OCI-LY7 (cell line): ENCODE data around the gene CCNB3. TPM values are rescaled to one million over a fixed set of nuclear protein-coding genes. Genes with fewer than 3 reads are reported as not detected.

Source experiments
- BruUV-seq: library from RNA; stranded (reverse); fragments of 400-500 nt; replicated peaks from 2 replicates; lab custom pipeline; 2021; lab: Mats Ljungman, UMichigan
- CTCF ChIA-PET: fragments of 300-600 bp; sonication (Branson Sonifier 250); formaldehyde crosslinking; loops from one replicate; lab custom pipeline; 2022; ENCODE audit warnings: antibody characterized with exemption; ENCODE audit not compliant: unreplicated experiment; lab: Charles Lee
- POLR2A ChIA-PET: fragments of 300-600 bp; sonication (Branson Sonifier 250); formaldehyde crosslinking; loops from one replicate; lab custom pipeline; 2022; ENCODE audit warnings: antibody characterized with exemption; lab: Charles Lee
- DNase-seq: peaks from one replicate; pipeline ENCODE4 v3.0.0-alpha.2; 2015; ENCODE audit warnings: low spot score
- H2AFZ ChIP-seq: fragments of 200-600 bp; sonication (generic), shearing (Covaris generic); 2 replicates; pipeline ENCODE4 v1.6.1; 2014; ENCODE audit warnings: mild to moderate bottlenecking, antibody characterized with exemption, low read length, moderate library complexity
- H3K27ac ChIP-seq: fragments of 200-600 bp; sonication (generic); 2 replicates; pipeline ENCODE4 v1.5.1; 2014; ENCODE audit warnings: mixed run types, low read depth, mild to moderate bottlenecking, moderate library complexity, low read length, inconsistent platforms; ENCODE audit not compliant: poor library complexity, severe bottlenecking
- H3K36me3 ChIP-seq: fragments of 200-600 bp; sonication (generic); 2 replicates; pipeline ENCODE4 v1.6.1; 2014; ENCODE audit warnings: mild to moderate bottlenecking, antibody characterized with exemption, low read length, moderate library complexity, mixed read lengths; ENCODE audit not compliant: insufficient read depth
- H3K4me1 ChIP-seq: fragments of 200-600 bp; sonication (generic); 2 replicates; pipeline ENCODE4 v1.5.1; 2014; ENCODE audit warnings: mild to moderate bottlenecking, low read length; ENCODE audit not compliant: insufficient read depth, poor library complexity, severe bottlenecking
- H3K4me2 ChIP-seq: fragments of 200-600 bp; sonication (generic); 2 replicates; pipeline ENCODE4 v1.6.1; 2014; ENCODE audit warnings: mild to moderate bottlenecking, low read length
- H3K4me3 ChIP-seq: fragments of 200-600 bp; sonication (generic); 2 replicates; pipeline ENCODE4 v1.5.1; 2014; ENCODE audit warnings: mild to moderate bottlenecking, low read depth, low read length; ENCODE audit not compliant: poor library complexity, severe bottlenecking
- H3K79me2 ChIP-seq: fragments of 200-600 bp; sonication (generic); 2 replicates; pipeline ENCODE4 v1.6.1; 2016; ENCODE audit warnings: low read depth, mild to moderate bottlenecking, low read length, moderate library complexity, mixed read lengths; ENCODE audit not compliant: insufficient read depth
- H3K9me2 ChIP-seq: fragments of 200-600 bp; sonication (generic); 2 replicates; pipeline ENCODE4 v1.6.1; 2016; ENCODE audit warnings: mild to moderate bottlenecking, low read length, mixed read lengths; ENCODE audit not compliant: insufficient read depth
- H3K9me3 ChIP-seq: fragments of 200-600 bp; sonication (generic); 2 replicates; pipeline ENCODE4 v1.6.1; 2014; ENCODE audit warnings: mild to moderate bottlenecking, mixed run types, low read length, mixed read lengths
- H4K20me1 ChIP-seq: fragments of 200-600 bp; sonication (generic); 2 replicates; pipeline ENCODE4 v1.6.1; 2014; ENCODE audit warnings: mild to moderate bottlenecking, antibody characterized with exemption, low read length, moderate library complexity, mixed read lengths; ENCODE audit not compliant: insufficient read depth
- EZH2phosphoT487 ChIP-seq: fragments of 200-600 bp; sonication (generic); IDR thresholded peaks from 2 replicates; pipeline ENCODE4 v1.6.1; 2018; ENCODE audit warnings: low read depth, borderline replicate concordance, mild to moderate bottlenecking, mixed run types, antibody characterized with exemption, low read length, moderate library complexity, mixed read lengths
- intact Hi-C: fragments of 100-400 bp; cut with micrococcal nuclease; formaldehyde crosslinking; loops from one replicate; pipeline ENCODE4 v1.10.0; 2022; ENCODE audit not compliant: unreplicated experiment
- total RNA-seq, 2 experiments: library from RNA; depleted of rRNA in 1 of 2; stranded (reverse); fragments of >200 nt in 1 of 2; shearing (Covaris generic) in 1 of 2; gene quantifications; 2 replicates each; pipeline ENCODE4 v1.2.3, GENCODE V29; 2014 to 2022
- TF ChIP-seq, protein P1 (sequence below): fragments of 200-600 bp; sonication (generic); conservative IDR thresholded peaks from 2 replicates; pipeline ENCODE4 v1.5.1; 2014; ENCODE audit warnings: mild to moderate bottlenecking, antibody characterized with exemption, low read length, moderate library complexity, mixed read lengths

Gene CCNB3
- total RNA-seq, 2 experiments from 2014 or later = 2.0 to 2.7 TPM

DNA sequence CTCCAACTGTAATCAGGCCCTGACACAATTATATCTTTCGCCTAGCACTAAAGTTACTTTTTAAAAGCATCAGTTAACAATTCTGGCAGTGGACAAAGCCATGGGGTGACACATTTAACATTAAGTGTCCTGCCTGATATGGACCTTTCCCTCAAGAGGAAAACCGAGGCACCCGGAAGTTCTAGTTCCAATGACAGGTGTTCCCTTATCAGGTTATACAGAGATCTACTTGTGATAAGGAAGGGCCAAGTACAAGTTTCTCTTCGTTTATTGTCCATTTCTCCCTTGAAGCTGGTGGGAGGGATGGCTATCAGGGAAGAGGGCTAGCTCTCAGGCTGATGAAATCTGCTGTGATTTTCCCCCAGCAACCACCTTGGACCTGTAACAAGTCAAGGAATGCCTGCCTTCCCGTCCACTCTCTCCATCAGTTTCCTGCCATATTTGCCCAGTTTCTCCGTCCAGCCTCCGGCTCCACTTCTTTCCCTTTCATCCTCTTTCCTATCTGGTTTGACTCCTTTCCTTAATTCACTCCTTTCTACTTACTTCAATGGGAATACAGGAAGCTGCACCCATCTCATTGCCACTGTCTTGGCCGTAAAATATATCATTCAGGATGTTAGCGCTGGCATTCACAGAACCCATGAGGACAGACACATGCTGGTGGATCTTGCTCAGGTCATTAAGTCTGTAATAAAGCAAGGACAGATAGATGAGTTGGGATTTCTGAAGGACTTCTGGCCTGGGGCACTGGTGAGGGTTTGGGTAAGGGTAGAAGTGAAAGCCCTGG is 171.1 kb downstream of the CCNB3 start:
- TF ChIP-seq, protein P1, sequence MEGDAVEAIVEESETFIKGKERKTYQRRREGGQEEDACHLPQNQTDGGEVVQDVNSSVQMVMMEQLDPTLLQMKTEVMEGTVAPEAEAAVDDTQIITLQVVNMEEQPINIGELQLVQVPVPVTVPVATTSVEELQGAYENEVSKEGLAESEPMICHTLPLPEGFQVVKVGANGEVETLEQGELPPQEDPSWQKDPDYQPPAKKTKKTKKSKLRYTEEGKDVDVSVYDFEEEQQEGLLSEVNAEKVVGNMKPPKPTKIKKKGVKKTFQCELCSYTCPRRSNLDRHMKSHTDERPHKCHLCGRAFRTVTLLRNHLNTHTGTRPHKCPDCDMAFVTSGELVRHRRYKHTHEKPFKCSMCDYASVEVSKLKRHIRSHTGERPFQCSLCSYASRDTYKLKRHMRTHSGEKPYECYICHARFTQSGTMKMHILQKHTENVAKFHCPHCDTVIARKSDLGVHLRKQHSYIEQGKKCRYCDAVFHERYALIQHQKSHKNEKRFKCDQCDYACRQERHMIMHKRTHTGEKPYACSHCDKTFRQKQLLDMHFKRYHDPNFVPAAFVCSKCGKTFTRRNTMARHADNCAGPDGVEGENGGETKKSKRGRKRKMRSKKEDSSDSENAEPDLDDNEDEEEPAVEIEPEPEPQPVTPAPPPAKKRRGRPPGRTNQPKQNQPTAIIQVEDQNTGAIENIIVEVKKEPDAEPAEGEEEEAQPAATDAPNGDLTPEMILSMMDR = no peak
- no peak for TF ChIP-seq EZH2phosphoT487
- no TSS peak for BruUV-seq

DNA sequence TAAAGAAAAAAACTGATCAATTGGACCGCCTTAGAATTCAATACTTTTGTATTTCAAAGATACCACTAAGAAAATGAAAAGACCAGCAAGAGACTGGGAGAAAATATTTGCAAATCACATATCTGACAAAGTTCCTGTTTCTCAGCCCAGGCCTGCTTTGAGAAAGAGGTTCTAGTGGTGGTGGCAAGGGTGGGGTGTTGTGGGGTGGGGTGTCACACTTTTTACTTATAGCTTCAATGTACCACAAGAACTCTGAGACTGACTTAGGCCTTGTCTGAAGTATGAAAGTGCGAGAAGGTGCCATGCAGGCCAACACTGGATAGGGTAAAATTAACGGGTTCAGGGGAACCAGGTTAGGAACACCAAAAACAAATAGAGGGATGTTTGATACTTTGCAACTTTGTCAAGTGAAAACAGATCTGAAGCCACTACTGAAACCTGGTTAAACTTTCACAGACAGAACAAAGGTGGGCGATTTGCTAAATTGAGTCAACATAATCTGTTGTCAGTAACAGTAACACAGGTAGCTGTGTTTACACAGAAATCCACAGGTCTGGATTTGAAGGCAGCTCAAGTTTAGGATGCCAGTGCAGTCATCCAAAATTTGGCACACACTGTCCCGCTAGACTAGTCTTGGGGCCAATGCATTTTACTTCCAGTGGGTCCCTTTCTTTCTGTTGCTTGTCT is 177.3 kb downstream of the CCNB3 start:
- H3K4me2 ChIP-seq = no peak overlapping the region
- H4K20me1 ChIP-seq = no peaks in the 10 kb centered on the region
- H3K4me1 ChIP-seq = no peaks in the 10 kb centered on the region
- POLR2A ChIA-PET = no interaction called here
- no peak for TF ChIP-seq EZH2phosphoT487
- TF ChIP-seq, protein P1 = no peak
- no peaks in the 10 kb centered on the region for H3K9me3 ChIP-seq
- no TSS peak for BruUV-seq
- DNase-seq = no peak
- H3K79me2 ChIP-seq = no peaks in the 10 kb centered on the region
- H2AFZ ChIP-seq = no peak overlapping the region
- no peaks in the 10 kb centered on the region for H3K36me3 ChIP-seq
- no peaks in the 10 kb centered on the region for H3K9me2 ChIP-seq
- no peak overlapping the region for H3K27ac ChIP-seq
- no peak overlapping the region for H3K4me3 ChIP-seq
- intact Hi-C loops = no loop called here
- CTCF ChIA-PET = no interaction called here

More for the DNA sequence above, 171.1 kb downstream of the CCNB3 start:
- Histone ChIP-seq H3K9me2 (no peaks in the 10 kb centered on the region), H3K4me2 (no peak overlapping the region), H3K79me2 (no peaks in the 10 kb centered on the region), H3K4me3 (no peak overlapping the region), H3K36me3 (no peaks in the 10 kb centered on the region), H3K9me3 (no peaks in the 10 kb centered on the region), H3K4me1 (no peaks in the 10 kb centered on the region), H3K27ac (no peak overlapping the region), H4K20me1 (no peaks in the 10 kb centered on the region), H2AFZ (no peak overlapping the region)
- ChIA-PET CTCF (no interaction called here), POLR2A (no interaction called here)
- DNase-seq = no peak
- intact Hi-C loops = no loop called here

DNA sequence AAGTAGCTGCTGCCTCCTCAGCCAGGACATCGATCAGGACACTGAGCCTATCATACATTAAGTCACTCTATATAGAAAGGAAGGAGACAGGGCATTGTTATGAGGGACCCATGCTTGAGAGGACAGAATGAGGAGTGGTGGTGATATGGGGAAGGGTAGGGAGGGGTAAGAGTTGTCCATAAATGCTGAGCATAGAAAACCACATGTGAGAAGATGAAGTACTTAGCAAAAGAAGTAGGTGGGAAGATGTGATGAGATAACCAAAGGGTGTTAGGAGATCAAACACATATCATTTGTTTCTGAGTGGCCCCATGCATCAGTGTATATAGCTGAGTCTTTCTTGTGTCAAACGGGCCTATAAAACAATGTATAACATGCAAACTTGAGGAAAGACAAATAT is 182.0 kb downstream of the CCNB3 start:
- no TSS peak for BruUV-seq
- Histone ChIP-seq H4K20me1 (no peaks in the 10 kb centered on the region), H3K36me3 (no peaks in the 10 kb centered on the region), H3K9me3 (no peaks in the 10 kb centered on the region), H3K4me2 (no peak overlapping the region), H3K4me1 (no peaks in the 10 kb centered on the region), H3K79me2 (no peaks in the 10 kb centered on the region), H2AFZ (no peak overlapping the region), H3K4me3 (no peak overlapping the region), H3K27ac (no peak overlapping the region), H3K9me2 (no peaks in the 10 kb centered on the region)
- TF ChIP-seq, protein P1 = no peak
- no peak for TF ChIP-seq EZH2phosphoT487
- POLR2A ChIA-PET = no interaction called here
- intact Hi-C loops = no loop called here
- CTCF ChIA-PET = no interaction called here
- DNase-seq = no peak
